ENCODE measurements around the gene HELQ. TPM values are rescaled to one million over a fixed set of nuclear protein-coding genes. Genes with fewer than 3 reads are reported as not detected.

HELQ gene
- total RNA-seq, 1 donor from 2014 or later = 12.7 TPM

DNA sequence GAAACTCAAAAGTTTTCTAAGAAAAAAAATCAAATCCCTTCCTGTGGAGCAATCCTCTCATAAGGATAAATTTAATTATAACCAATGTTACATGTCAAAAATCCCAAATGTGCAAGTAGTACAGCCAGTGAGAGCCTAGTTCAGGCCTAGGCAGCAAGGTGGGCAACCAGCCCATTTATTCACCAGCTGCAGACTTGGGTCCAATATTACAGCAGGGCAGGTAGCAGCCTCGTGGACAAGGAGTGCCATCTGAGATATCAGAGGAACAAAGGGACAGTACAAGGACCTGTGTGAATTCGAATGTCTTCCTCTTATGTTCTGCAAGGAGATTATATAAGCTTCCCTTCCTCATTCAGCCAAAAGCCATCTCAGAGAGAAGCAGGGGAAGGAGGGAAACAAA, 6.6 kb downstream of the HELQ start:
- Histone ChIP-seq H3K4me3 (ENCODE audit: low read depth, low read length) (no peak overlapping the region), H3K27me3 (ENCODE audit: control insufficient read depth, insufficient read depth, low read length) (no peaks in the 10 kb centered on the region), H3K36me3 (ENCODE audit: control insufficient read depth, insufficient read depth, low read length) (no peaks in the 10 kb centered on the region)
- no peak for DNase-seq (ENCODE audit: low read depth)
- TF ChIP-seq CTCF (IDR thresholded peaks at IDR 0.05; ENCODE audit: insufficient read depth, low read length, poor library complexity, severe bottlenecking) = no peak

DNA sequence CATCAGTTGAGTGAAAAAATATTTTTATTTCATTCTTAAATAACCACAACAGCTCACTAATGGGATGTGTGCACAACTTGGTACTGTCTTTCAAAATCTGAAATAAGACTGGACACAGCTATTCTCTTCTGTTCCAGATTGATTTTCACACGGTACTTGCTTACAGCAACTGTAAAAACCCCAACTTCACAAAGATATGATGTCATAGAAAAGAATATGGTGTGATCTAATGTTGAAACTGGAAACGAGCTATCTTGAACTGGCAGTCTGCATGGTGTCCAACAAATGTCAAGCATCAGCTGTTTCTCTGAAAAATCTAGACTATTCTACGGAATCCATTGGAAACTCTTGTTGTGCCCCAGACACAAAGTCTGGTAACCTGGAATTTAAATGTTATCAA, 14.7 kb downstream of the HELQ start:
- no peak for TF ChIP-seq CTCF (IDR thresholded peaks at IDR 0.05; ENCODE audit: insufficient read depth, low read length, poor library complexity, severe bottlenecking)
- no peaks in the 10 kb centered on the region for H3K27me3 ChIP-seq (ENCODE audit: control insufficient read depth, insufficient read depth, low read length)
- H3K36me3 ChIP-seq (ENCODE audit: control insufficient read depth, insufficient read depth, low read length) = no peaks in the 10 kb centered on the region
- no peak overlapping the region for H3K4me3 ChIP-seq (ENCODE audit: low read depth, low read length)
- no peak for DNase-seq (ENCODE audit: low read depth)

DNA sequence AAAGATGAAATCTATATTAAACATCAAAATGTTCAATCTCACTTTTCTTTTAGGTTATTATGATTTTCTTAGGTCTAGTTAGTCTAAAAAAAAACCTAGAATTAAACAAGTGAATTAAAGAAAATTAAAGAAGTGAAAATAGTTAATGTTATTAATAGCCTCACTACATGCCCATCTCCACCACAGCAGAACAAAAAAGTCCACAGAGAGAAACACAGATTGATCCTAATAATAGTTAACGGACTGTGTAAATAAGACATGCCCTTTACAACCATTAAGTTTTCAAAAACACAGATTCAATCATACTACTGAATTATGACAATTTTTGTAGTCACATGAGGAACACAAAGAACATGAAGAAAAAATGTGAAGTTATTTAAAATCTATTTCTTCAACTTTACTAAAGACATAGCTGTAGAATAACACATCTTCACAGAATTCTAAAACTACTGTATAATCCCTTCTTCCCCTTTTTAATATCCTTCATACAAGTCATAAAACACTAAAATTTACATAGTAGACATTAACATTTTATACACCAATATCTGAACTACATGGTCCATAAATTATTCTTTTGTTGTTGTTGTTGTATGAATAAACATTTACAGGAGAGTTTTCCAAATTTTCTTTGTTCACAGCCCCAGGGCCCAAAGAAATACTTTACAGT, 15.3 kb downstream of the HELQ start:
- H3K36me3 ChIP-seq (ENCODE audit: control insufficient read depth, insufficient read depth, low read length) = no peaks in the 10 kb centered on the region
- no peak for TF ChIP-seq CTCF (IDR thresholded peaks at IDR 0.05; ENCODE audit: insufficient read depth, low read length, poor library complexity, severe bottlenecking)
- H3K4me3 ChIP-seq (ENCODE audit: low read depth, low read length) = no peak overlapping the region
- DNase-seq (ENCODE audit: low read depth) = no peak
- H3K27me3 ChIP-seq (ENCODE audit: control insufficient read depth, insufficient read depth, low read length) = no peaks in the 10 kb centered on the region

DNA sequence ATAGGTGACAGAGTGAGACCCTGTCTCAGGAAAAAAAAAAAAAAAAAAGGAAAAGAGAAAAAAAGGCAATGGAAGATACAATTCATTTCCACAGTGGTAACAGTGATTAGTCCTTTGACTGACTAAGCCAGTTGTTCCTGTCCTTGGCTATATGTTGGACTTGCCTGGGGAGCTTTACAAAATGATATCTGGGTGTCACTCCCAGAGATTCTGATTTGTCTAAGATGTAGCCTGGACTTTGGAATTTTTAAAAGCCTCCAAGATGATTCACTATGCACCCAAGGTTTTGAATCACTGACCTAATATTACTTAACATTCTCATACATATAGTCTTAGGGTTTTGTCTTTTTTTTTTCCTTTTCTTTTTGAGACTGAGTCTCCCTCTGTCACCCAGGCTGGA, 16.9 kb downstream of the HELQ start:
- H3K27me3 ChIP-seq (ENCODE audit: control insufficient read depth, insufficient read depth, low read length) = no peaks in the 10 kb centered on the region
- DNase-seq (ENCODE audit: low read depth) = no peak
- H3K4me3 ChIP-seq (ENCODE audit: low read depth, low read length) = no peak overlapping the region
- no peak for TF ChIP-seq CTCF (IDR thresholded peaks at IDR 0.05; ENCODE audit: insufficient read depth, low read length, poor library complexity, severe bottlenecking)
- H3K36me3 ChIP-seq (ENCODE audit: control insufficient read depth, insufficient read depth, low read length) = no peaks in the 10 kb centered on the region

DNA sequence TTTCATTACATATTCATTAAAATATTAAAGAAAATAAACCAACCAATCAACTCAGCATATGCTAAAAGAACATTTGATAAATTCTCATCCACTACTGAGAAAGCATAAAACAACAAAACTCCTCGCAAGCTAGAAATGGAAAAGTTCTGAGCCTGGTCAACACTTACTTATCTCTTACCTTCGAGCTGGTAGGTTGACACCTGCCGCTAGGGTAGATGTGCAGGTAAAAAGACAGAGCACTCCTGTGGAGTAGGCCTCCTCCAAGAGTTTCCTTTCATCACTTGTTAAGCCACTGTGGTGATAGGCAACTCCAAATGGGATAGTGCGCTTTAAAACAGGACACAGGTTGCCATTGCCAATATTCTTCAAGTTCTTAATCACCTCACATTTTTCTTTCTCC, 18.9 kb downstream of the HELQ start:
- TF ChIP-seq CTCF (IDR thresholded peaks at IDR 0.05; ENCODE audit: insufficient read depth, low read length, poor library complexity, severe bottlenecking) = no peak

GRCh38 chr4:83431200-83431599, 24.4 kb downstream of the HELQ start:
- H3K27me3 ChIP-seq (ENCODE audit: control insufficient read depth, insufficient read depth, low read length) = no peaks in the 10 kb centered on the region
- no peaks in the 10 kb centered on the region for H3K36me3 ChIP-seq (ENCODE audit: control insufficient read depth, insufficient read depth, low read length)
- TF ChIP-seq CTCF (IDR thresholded peaks at IDR 0.05; ENCODE audit: insufficient read depth, low read length, poor library complexity, severe bottlenecking) = no peak
- DNase-seq (ENCODE audit: low read depth) = no peak
- H3K4me3 ChIP-seq (ENCODE audit: low read depth, low read length) = no peak overlapping the region

More for the DNA sequence above, 18.9 kb downstream of the HELQ start:
- H3K36me3 ChIP-seq (ENCODE audit: control insufficient read depth, insufficient read depth, low read length) = no peaks in the 10 kb centered on the region
- no peaks in the 10 kb centered on the region for H3K27me3 ChIP-seq (ENCODE audit: control insufficient read depth, insufficient read depth, low read length)
- H3K4me3 ChIP-seq (ENCODE audit: low read depth, low read length) = no peak overlapping the region
- no peak for DNase-seq (ENCODE audit: low read depth)

Data from kidney epithelial cell (primary cell).